ENCODE measurements around the gene OSER1. TPM values are rescaled to one million over a fixed set of nuclear protein-coding genes. Genes with fewer than 3 reads are reported as not detected.

Gene OSER1
- polyA plus RNA-seq (2012; ENCODE audit: insufficient read depth, insufficient read length, low read depth), result 67.6 TPM

DNA sequence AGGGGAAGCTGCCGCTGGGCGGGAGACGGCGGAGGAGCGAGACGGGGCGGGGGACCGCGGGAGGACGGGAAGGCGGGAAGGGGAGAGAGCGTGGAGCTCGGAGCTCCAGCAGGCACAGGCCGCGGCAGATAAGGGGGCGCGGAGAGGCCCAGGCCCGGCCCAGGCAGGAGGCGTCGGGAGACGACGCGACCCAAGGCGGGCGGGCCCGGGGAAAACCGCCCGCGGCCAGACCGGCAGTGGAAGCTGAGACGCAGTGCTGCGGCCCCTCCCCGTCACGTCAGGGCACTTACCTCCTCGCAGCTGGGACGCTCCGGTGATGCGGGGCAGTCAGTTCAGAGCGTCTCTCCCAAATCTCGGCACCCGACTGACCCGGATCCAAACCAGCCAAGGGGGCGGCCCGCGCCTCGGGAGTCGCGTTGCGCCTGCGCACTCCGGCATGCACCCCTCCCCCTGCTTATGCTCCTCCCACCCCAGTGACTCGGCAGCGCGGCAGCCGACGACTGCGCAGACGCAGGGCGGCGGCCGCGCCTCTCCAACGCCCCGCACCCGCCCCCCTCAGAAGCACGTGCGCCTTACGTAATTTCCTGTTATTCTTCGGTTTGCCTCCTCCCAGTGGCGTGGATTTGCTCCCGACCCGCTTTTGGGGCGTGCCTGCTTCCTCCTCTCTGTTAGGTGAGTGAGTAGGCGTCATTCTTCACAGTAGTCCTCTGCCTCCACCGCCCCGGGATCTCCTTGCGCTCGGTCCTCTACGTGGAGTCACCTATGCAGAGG, at the start of gene OSER1:
Gene OSER1, minus strand, starts transcription at position 366 of the 771 bp plus-strand sequence. CDS start 3,814 bp downstream, outside the sequence.
- TF ChIP-seq, protein P1, sequence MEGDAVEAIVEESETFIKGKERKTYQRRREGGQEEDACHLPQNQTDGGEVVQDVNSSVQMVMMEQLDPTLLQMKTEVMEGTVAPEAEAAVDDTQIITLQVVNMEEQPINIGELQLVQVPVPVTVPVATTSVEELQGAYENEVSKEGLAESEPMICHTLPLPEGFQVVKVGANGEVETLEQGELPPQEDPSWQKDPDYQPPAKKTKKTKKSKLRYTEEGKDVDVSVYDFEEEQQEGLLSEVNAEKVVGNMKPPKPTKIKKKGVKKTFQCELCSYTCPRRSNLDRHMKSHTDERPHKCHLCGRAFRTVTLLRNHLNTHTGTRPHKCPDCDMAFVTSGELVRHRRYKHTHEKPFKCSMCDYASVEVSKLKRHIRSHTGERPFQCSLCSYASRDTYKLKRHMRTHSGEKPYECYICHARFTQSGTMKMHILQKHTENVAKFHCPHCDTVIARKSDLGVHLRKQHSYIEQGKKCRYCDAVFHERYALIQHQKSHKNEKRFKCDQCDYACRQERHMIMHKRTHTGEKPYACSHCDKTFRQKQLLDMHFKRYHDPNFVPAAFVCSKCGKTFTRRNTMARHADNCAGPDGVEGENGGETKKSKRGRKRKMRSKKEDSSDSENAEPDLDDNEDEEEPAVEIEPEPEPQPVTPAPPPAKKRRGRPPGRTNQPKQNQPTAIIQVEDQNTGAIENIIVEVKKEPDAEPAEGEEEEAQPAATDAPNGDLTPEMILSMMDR (IDR thresholded peaks at IDR 0.05; ENCODE audit: low read depth, low read length), result no peak
- Histone ChIP-seq H3K9me3 (no peaks in the 10 kb centered on the region), H3K4me3 (ENCODE audit: low read depth, low read length) (peak within 1 kb of the TSS; percentile 84), H3K4me1 (no peaks in the 10 kb centered on the region), H3K36me3 (peaks cover 7% of the 10 kb centered on the region), H3K27me3 (no peaks in the 10 kb centered on the region)
- peak; percentile 96 for DNase-seq

DNA sequence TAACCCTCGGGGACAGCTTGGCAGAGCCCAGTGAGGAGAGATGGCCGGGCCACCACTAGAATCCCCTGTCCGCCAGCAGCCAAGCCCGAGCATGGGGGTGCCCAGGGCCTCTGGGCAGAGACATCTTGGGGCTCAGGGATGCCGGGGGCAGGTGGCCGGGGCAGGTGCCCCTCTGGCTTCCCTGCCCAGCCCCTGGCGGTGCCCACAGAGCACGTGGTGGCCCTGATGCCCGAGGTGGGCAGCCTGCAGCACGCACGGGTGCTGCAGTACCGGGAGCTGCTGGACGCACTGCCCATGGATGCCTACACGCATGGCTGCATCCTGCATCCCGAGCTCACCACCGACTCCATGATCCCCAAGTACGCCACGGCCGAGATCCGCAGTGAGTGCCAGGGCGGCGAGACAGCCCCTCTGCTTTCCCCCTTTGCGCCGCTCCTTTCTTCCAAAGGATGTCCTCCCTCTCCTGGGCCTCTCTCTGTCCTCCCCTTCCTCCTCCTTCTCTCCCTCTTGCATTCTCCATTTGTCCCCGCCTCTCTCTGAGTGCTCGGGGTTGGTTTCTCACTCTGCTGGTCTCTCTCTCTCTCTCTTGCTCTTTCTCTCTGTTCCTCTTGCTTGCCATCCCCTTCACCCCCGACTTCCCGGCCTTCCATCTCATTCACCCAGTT, 47.8 kb upstream of the OSER1 start:
- Histone ChIP-seq H3K4me1 (no peaks in the 10 kb centered on the region; the same call in 1 of the 2 replicates), H3K4me3 (ENCODE audit: low read depth, low read length) (no peak overlapping the region), H3K27me3 (no peaks in the 10 kb centered on the region), H3K9me3 (no peaks in the 10 kb centered on the region), H3K36me3 (peaks cover 14% of the 10 kb centered on the region)
- TF ChIP-seq, protein P1 (IDR thresholded peaks at IDR 0.05; ENCODE audit: low read depth, low read length), result no peak
- no peak for DNase-seq

DNA sequence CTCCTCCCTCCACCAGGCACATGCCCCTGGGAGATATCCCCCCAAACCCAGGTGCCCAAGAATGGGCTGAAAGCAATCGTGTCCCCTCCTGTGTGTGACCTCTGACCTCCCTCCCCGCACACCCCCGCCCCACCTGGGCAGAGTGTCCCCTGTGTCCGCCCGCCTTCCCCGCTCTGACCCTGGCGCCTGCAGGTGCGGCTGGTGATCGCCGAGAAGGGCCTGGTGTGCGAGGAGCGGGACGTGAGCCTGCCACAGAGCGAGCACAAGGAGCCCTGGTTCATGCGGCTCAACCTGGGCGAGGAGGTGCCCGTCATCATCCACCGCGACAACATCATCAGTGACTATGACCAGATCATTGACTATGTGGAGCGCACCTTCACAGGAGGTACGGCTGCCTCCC, 46.4 kb upstream of the OSER1 start:
- Histone ChIP-seq H3K4me1 (no peaks in the 10 kb centered on the region; the same call in 1 of the 2 replicates), H3K36me3 (peaks cover 8% of the 10 kb centered on the region), H3K9me3 (no peaks in the 10 kb centered on the region), H3K4me3 (ENCODE audit: low read depth, low read length) (no peak overlapping the region), H3K27me3 (no peaks in the 10 kb centered on the region)
- TF ChIP-seq, protein P1 (IDR thresholded peaks at IDR 0.05; ENCODE audit: low read depth, low read length), result no peak
- no peak for DNase-seq

DNA sequence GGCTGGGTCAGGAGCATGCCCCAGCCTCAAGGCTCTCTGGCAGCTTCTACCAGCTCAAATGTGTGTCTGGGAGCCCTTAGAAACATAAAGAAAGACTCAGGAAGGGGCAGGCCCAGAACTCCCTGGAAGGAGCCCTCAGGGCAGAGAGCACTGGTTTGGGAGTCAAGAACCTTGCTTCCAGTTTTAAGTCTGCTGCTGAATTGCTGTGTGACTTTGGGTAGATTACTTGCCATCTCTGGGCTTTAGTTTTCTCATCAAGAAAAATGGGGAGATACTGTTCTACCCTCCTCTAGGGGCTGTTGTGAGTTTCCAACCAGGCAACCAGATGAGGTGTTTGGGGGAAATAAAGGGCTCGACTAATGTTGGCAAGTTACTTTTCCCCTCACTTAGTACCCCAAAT, 45.4 kb upstream of the OSER1 start:
- H3K27me3 ChIP-seq, result no peaks in the 10 kb centered on the region
- H3K36me3 ChIP-seq, result peaks cover 10% of the 10 kb centered on the region
- no peaks in the 10 kb centered on the region for H3K9me3 ChIP-seq
- H3K4me1 ChIP-seq, result no peaks in the 10 kb centered on the region; the same call in 1 of the 2 replicates
- TF ChIP-seq, protein P1 (IDR thresholded peaks at IDR 0.05; ENCODE audit: low read depth, low read length), result no peak
- H3K4me3 ChIP-seq (ENCODE audit: low read depth, low read length), result no peak overlapping the region
- DNase-seq, result no peak

DNA sequence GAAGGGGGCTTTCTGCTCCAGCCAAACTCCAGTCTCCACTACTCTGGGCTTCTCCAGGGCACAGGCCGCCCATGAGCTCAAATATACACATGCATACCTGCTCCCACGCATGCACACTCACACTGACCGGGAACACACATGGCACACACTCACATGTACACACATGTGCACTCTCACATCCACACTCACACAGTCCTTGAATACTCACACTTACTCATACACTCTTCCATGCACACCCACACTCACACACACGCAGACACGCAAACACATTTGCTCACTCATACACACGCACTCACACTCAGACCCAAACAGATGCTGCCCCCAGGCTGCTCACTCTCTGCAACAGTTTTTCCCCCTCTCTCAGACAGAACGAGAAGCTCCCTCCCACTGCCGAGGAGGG, 43.5 kb upstream of the OSER1 start:
- no peaks in the 10 kb centered on the region for H3K9me3 ChIP-seq
- DNase-seq, result no peak
- TF ChIP-seq, protein P1 (IDR thresholded peaks at IDR 0.05; ENCODE audit: low read depth, low read length), result no peak
- no peak overlapping the region for H3K4me3 ChIP-seq (ENCODE audit: low read depth, low read length)
- peaks cover 9% of the 10 kb centered on the region for H3K36me3 ChIP-seq
- H3K4me1 ChIP-seq, result no peaks in the 10 kb centered on the region; the same call in 1 of the 2 replicates
- no peaks in the 10 kb centered on the region for H3K27me3 ChIP-seq

DNA sequence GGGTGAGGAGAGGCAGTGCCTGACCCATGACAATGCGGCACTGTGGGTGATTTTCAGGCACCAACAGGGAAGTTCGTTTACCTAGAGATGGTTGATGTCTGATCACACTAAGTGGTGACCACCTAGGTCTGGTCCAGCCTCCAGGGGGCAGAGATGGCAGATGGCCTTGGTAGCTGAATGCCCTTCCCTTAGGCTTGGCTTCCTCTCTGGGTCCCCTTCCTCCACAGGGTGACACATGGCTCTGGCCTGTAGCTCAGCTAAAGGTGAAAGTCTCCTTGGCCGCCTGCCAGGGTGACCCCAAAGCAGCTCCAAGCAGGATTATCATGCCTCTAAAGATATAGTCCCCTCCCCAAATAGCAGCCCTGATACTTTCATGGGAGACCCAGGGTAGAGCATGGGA, 43.0 kb upstream of the OSER1 start:
- no peaks in the 10 kb centered on the region for H3K9me3 ChIP-seq
- DNase-seq, result no peak
- H3K4me1 ChIP-seq, result no peaks in the 10 kb centered on the region; the same call in 1 of the 2 replicates
- H3K4me3 ChIP-seq (ENCODE audit: low read depth, low read length), result no peak overlapping the region
- TF ChIP-seq, protein P1 (IDR thresholded peaks at IDR 0.05; ENCODE audit: low read depth, low read length), result peak; percentile 23; the same call in 1 of the 2 replicates
- H3K36me3 ChIP-seq, result peaks cover 9% of the 10 kb centered on the region
- no peaks in the 10 kb centered on the region for H3K27me3 ChIP-seq
